Measurements from ENCODE around the gene GALNTL6.

GALNTL6 gene

GRCh38 chr4:173057442-173057841, 1244.2 kb downstream of the GALNTL6 start:
- DNase-seq (ENCODE audit: extremely low read depth, insufficient read length) = no peak
- no peak for TF ChIP-seq CTCF (IDR thresholded peaks at IDR 0.05; ENCODE audit: insufficient read depth, low read length, poor library complexity, severe bottlenecking)
- no peaks in the 10 kb centered on the region for H3K36me3 ChIP-seq (ENCODE audit: control insufficient read depth, insufficient read depth, low read length)
- no peak overlapping the region for H3K4me3 ChIP-seq (replicated peaks; ENCODE audit: low read depth, low read length)
- H3K27me3 ChIP-seq (replicated peaks; ENCODE audit: control insufficient read depth, insufficient read depth, low read length) = no peaks in the 10 kb centered on the region

- TF ChIP-seq CTCF (IDR thresholded peaks at IDR 0.05; ENCODE audit: insufficient read depth, low read length, poor library complexity, severe bottlenecking) = no peak
- H3K27me3 ChIP-seq (replicated peaks; ENCODE audit: control insufficient read depth, insufficient read depth, low read length) = no peaks in the 10 kb centered on the region
- no peak overlapping the region for H3K4me3 ChIP-seq (replicated peaks; ENCODE audit: low read depth, low read length)
- DNase-seq (ENCODE audit: extremely low read depth, insufficient read length) = no peak
- H3K36me3 ChIP-seq (ENCODE audit: control insufficient read depth, insufficient read depth, low read length) = no peaks in the 10 kb centered on the region
These were observed 1244.7 kb downstream of the GALNTL6 start for GRCh38 chr4:173057901-173058300.

GRCh38 chr4:173061160-173061559, 1248.0 kb downstream of the GALNTL6 start:
- Histone ChIP-seq H3K36me3 (ENCODE audit: control insufficient read depth, insufficient read depth, low read length) (no peaks in the 10 kb centered on the region), H3K27me3 (replicated peaks; ENCODE audit: control insufficient read depth, insufficient read depth, low read length) (no peaks in the 10 kb centered on the region), H3K4me3 (replicated peaks; ENCODE audit: low read depth, low read length) (no peak overlapping the region)
- DNase-seq (ENCODE audit: extremely low read depth, insufficient read length) = no peak
- no peak for TF ChIP-seq CTCF (IDR thresholded peaks at IDR 0.05; ENCODE audit: insufficient read depth, low read length, poor library complexity, severe bottlenecking)

- H3K4me3 ChIP-seq (replicated peaks; ENCODE audit: low read depth, low read length) = no peak overlapping the region
- no peak for TF ChIP-seq CTCF (IDR thresholded peaks at IDR 0.05; ENCODE audit: insufficient read depth, low read length, poor library complexity, severe bottlenecking)
- no peaks in the 10 kb centered on the region for H3K27me3 ChIP-seq (replicated peaks; ENCODE audit: control insufficient read depth, insufficient read depth, low read length)
These were observed 1260.8 kb downstream of the GALNTL6 start for GRCh38 chr4:173073939-173074500.

GRCh38 chr4:173074501-173074946, 1261.3 kb downstream of the GALNTL6 start:
- Histone ChIP-seq H3K4me3 (replicated peaks; ENCODE audit: low read depth, low read length) (no peak overlapping the region), H3K27me3 (replicated peaks; ENCODE audit: control insufficient read depth, insufficient read depth, low read length) (no peaks in the 10 kb centered on the region), H3K36me3 (ENCODE audit: control insufficient read depth, insufficient read depth, low read length) (no peaks in the 10 kb centered on the region)
- no peak for DNase-seq (ENCODE audit: extremely low read depth, insufficient read length)
- TF ChIP-seq CTCF (IDR thresholded peaks at IDR 0.05; ENCODE audit: insufficient read depth, low read length, poor library complexity, severe bottlenecking) = no peak

More at GRCh38 chr4:173073939-173074500, 1260.8 kb downstream of the GALNTL6 start:
- no peak for DNase-seq (ENCODE audit: extremely low read depth, insufficient read length)
- no peaks in the 10 kb centered on the region for H3K36me3 ChIP-seq (ENCODE audit: control insufficient read depth, insufficient read depth, low read length)
